HG02623 (cell line): ENCODE data around the gene RBMS3.
"Not testable (repeated sequence)": the region's sequence is repeated elsewhere in the genome, so short reads cannot be mapped to it uniquely, and the experiment has no call there.

Experiments
- ATAC-seq: cut with Tn5 transposase; IDR thresholded peaks from one replicate; pipeline ENCODE4 v1.9.1; 2021; ENCODE audit warnings: moderate library complexity; ENCODE audit not compliant: unreplicated experiment

Gene RBMS3

DNA sequence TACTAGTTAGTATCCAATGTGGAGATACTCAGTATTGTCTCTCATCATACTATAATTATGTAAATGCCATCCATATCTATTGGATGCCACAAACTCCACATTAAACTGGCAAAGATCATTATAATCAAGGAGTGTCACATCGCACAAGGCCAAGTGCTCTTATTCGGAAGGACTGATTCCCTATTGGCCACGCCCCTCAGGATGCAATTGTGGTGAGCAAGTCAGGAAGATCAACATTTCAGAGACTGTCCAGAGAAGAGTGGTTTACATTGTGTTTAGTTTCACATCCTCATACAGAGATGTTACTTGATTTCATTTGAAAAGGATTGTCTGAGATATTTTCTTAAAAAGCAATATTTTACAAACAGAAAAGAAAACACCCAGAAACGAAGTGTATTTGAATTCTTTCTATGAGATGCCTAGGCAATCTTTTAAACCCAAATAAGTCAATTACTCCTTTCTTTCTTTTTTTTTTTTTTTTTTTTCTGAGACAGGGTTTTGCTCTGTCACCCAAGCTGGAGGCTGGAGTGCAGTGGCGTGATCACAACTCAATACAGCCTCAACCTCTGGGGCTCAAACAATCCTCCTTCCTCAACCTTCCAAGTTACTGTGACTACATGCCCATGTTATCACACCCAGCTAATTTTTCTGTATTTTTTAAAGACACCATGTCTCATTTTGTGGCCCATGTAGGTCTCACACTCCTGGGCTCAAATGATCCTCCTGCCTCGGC, 369.1 kb downstream of the RBMS3 start:
- ATAC-seq = peak; percentile 73

GRCh38 chr3:29653680-29654079, 372.8 kb downstream of the RBMS3 start:
- ATAC-seq = no peak

DNA sequence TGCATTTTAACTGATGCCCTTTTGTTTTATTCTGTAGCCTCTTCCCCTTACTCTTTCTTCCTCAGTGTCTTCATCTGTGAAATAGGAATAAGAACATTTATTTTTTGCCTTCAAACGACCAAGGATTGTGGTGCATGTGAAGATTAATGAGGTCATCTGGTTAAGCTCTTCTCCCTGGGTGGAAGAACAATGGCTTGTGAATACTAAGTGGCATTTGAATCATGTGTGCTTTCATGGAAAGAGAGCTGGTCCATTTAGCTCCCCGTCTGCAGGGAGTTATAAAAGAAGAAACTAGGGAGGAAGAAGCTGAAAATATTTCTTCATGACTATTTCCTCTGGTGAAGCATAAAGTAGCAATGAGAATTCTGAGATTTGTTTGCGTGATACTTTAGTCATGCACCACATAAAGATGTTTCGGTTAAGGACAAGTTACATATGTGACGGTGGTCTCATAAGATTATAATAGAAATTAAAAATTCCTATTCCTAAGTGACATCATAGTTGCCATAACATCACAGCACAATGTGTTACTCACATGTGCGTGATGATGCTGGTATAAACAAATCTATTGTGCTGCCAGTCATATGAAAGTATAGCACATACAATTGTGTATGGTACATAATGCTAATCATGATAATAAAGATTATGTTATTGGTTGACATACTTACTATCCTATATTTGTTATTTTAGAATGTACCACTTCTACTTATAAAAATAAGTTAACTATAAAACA, 374.3 kb downstream of the RBMS3 start:
- no peak for ATAC-seq

- no peak for ATAC-seq
Observed at GRCh38 chr3:29665688-29666087, 384.8 kb downstream of the RBMS3 start.

DNA sequence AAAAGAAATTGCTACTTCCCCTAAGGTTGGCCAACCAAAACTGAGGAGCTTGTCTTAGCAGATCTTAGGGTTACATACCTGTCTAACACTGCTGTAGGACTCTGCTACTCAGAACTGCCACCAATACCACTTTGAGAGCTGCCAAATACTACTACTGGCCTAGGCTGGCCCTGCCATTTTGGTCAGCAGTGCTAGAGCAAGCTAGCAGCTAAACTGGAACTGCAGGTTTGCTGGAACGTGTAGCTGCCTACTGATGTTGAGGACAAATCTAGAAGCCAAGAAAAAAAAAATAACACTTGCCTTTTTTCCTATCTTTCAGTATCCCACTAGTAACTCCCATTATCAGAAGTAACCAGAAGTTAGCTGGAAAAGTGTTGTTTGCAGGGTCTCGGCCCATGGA, 387.4 kb downstream of the RBMS3 start:
- ATAC-seq = no peak

DNA sequence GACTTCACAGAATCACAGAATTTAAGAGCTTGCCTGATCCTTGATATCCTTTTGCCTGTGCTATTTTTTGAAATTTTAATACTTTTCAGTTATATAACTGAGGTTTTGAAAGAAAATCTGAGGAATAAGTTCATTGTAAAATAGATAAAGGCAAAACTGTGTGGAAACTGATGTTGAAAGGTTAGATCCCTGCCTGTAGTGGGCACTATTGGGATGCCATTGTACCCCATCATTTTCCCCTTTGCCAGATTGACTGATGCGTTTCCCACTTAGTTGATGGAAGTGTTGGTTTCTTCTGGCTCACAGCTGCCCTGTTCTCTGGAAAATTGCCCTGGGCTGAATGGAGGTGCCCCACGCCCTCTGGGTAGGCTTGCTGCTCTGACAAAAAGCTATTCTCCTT, 387.9 kb downstream of the RBMS3 start:
- ATAC-seq = no peak

DNA sequence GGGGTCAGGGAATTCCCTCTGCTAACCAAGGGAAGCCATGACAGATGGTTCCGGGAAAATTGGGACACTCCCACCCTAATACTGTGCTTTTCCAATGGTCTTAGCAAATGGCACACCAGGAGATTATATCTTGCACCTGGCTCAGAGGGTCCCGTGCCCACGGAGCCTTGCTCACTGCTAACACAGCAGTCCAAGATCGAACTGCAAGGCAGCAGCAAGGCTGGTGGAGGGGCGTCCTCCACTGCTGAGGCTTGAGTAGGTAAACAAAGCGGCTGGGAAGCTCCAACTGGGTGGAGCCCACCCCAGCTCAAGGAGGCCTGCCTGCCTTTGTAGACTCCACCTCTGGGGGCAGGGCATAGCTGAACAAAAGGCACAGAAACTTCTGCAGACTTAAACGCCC, 389.6 kb downstream of the RBMS3 start:
- not testable (repeated sequence) for ATAC-seq

DNA sequence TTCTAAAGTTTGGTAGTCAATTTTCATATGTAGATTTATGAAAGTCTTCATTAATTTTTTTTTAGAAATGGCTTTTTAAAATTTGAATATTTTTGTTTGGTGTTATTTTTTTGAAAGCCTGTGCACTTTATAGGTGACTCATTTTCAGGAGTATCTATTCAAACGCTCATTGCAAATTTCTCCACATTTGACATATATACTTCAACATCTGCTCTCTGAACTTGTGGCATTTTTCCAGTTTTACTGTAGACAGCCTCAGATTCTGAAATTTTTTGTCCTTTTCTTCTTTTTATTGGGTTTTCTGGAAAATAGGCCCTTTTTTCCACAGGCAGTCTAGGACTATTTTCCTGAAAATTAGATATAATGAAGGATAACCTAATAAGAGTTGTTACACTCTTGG, 396.6 kb downstream of the RBMS3 start:
- ATAC-seq = no peak

- no peak for ATAC-seq
Observed at GRCh38 chr3:29679944-29680343, 399.1 kb downstream of the RBMS3 start.

- peak; percentile 46 for ATAC-seq
Observed at GRCh38 chr3:29683018-29683993, 402.4 kb downstream of the RBMS3 start.

DNA sequence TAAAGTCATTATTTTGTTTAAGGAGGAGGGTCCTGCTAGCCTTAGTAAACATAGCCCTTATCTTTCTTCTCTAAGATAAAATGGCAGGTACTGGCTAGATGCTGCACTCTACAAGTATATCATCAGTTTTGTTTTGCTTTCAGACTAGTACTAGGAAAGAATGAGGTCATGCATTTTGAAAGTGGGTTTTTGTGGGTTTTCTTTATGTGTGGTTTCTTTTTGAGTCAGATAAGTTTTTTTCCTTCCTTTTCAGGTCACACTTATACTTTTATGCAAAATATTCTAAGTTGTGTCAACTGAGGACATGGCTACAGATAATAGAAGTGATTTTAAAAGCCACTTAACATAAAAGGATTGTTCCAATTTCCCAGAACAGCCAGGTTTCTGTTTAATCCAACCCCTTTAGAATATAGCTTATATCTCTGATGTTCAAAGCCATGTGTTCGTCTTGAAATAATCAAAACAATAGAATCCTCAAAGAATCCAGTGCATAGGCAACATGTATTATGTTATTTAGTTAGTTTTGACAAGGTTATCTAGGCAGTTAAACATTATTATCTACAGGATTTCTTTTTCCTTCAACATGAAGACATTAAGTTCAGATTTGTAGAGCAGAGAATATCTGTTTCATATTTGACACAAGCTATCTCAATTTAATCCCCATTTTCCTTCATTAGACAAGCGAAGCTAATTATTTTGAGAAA, 406.2 kb downstream of the RBMS3 start:
- ATAC-seq = peak; percentile 95

DNA sequence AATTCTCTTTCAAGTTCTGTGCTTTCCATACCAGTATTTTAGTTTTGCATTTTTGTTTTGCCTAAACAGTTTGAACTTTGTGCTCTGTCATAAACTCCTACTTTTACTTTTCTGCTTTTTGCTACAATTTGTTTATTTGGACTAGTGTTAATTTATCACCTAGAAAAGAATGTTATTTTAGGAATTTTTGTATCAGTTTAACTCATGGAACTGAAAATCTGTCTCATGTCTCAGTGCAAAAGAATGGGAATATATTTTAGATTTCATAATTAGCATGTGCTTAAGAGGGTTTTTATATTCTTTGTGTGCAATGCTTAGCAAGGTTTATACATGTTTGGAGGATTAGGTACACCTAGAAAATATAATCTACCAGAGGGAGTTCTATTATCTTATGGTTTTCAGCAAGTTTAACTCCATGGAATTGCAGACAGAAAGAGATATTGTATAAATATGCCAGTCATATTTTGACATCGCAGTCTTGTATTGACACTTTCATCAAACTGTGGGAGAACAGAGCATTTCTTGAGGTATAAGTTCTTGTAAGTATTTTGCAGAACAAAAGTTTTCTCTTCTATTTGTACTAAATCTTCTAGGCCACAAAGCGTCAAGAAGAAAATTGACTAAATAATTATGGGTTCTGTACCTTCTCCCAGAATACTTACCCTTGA, 409.9 kb downstream of the RBMS3 start:
- ATAC-seq = no peak

- no peak for ATAC-seq
Observed at GRCh38 chr3:29693863-29694262, 413.0 kb downstream of the RBMS3 start.

DNA sequence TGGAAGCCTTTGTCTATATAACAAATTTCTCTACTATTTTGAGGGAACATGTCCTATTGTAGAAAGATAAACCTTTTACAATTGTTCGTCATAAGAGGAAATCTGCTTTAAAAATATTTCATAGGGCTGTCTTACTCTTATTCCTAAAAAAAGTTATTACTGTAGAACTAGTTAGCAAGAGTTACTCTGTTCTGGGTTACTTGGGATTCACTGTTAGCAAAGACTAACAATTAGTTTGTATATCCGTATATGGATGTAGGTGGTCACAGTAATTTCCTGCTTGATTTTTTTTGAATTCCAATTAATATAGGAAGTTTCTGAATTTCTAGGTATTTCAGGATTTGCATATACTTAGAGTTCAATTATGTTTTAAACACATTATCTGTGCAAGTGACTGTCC, 413.5 kb downstream of the RBMS3 start:
- ATAC-seq = no peak

DNA sequence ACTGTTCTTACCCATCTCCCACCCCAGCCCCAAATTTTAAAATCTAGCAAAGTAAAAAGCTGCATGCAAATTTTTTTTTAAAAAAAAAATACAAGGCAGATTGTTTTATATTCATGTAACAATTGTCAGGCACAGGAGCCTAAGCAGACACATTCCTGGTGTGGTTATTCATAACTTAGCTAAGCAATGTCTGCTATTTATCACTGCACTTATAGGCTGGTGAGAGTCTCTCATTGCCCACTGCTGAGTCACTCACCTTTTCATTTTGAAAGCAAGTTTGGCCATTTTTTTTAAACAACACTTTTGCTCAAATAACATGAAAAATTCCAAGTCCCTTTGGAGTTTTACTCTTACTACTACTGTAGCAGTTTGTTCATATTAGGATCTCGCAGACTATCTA, 413.9 kb downstream of the RBMS3 start:
- no peak for ATAC-seq

DNA sequence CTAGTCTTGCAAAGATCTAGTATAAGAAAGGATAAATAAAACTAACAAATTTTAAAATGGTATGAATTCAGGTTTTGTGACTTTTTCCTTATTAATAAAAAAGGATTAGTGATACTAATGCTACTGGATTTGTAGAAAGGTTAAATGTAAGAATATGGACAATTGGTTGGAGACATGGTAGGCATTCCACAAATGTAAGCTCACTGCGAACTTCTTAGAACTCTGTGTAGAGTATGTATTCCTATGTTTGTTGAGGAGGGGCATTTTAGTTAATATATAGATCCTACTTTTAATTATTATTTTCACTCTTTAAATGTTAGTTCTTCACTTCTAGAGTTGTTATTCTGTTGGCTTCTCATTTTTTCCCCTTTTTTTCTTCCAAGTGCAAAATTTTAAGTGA, 414.3 kb downstream of the RBMS3 start:
- ATAC-seq = no peak

DNA sequence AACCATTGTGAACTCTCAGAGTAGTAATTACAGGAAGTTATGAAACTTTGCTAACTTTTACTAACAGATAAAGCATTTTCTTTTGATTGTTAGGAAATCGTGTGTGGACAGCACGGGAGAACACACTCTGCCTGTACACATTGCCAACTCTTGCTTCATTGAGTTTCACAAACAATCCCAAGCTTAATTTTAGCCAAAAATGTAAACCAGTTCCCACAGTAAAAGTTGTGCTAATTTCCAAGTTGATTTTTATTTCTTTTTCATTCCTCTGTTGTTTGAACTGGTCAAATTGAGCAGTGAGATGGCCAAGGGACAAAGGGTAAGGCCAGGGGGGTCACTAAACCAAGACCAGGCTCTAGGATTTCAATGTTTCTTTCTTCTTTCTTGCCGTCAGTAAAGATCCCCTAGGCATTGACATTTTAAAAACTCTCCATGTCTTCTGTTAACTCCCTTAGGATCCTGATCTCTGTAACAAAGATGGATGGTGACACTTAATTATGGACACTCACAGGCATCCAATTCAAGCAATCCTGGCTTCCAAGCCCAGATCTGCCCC, 414.9 kb downstream of the RBMS3 start:
- ATAC-seq = no peak

DNA sequence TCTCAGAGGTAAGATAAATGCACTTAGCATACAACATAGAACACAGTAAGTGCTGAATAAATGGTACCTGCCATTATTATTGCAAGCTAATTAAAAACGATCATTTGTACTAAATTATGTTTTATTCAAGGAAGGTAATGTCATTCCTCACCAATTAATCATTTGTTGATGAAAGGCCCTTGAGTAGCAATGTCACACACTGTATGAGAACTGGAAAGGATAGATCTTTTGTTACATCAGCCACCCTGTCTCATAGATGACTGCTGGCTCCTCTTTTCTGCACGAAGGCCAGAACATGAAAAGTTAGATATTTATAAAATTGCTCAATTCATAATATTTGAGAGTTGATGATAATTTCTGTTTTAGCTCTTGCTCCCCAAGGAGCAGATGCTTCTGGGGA, 415.4 kb downstream of the RBMS3 start:
- no peak for ATAC-seq

- no peak for ATAC-seq
Observed at GRCh38 chr3:29697989-29698388, 417.1 kb downstream of the RBMS3 start.

GRCh38 chr3:29700256-29700655, 419.4 kb downstream of the RBMS3 start:
- ATAC-seq = no peak
